HL-60 (cell line): ENCODE data around the gene XCL2.

Source experiments
- POLR2AphosphoS5 ChIP-seq: IDR thresholded peaks from 2 replicates; pipeline ENCODE4 v1.6.1; 2012; ENCODE audit warnings: low read depth
- SPI1 ChIP-seq: IDR thresholded peaks from 2 replicates; pipeline ENCODE4 v1.6.1; 2012; ENCODE audit warnings: low read depth, mild to moderate bottlenecking, borderline replicate concordance
- TF ChIP-seq, protein P1 (sequence below): IDR thresholded peaks from one replicate; pipeline ENCODE4 v1.5.1; 2011; ENCODE audit warnings: low read length, control low read depth, inconsistent platforms; ENCODE audit not compliant: insufficient read depth
- TF ChIP-seq, protein P2 (sequence below): IDR thresholded peaks from 2 replicates; pipeline ENCODE4 v1.6.1; 2012; ENCODE audit warnings: low read depth; ENCODE audit not compliant: insufficient replicate concordance

DNA sequence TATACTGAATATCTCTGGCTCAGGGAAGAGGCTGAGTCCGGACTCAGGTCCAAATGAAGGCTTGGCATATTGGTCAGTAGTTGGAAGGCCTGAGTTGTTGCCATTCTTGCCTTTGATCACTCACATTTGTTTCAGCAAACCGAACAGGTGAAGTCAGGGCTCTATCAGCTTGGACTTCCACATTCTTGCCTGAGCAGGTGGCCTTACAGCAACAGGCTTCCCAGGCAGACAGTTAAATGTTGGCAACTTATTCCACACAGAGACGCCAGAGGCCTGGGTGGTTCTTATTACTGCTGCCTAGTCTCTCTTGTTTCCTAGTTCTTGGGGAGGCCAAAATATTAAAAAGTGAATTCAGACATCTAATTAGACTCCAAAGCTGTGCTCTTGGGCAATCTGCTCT is 36.6 kb downstream of the XCL2 start:
- TF ChIP-seq, protein P1, sequence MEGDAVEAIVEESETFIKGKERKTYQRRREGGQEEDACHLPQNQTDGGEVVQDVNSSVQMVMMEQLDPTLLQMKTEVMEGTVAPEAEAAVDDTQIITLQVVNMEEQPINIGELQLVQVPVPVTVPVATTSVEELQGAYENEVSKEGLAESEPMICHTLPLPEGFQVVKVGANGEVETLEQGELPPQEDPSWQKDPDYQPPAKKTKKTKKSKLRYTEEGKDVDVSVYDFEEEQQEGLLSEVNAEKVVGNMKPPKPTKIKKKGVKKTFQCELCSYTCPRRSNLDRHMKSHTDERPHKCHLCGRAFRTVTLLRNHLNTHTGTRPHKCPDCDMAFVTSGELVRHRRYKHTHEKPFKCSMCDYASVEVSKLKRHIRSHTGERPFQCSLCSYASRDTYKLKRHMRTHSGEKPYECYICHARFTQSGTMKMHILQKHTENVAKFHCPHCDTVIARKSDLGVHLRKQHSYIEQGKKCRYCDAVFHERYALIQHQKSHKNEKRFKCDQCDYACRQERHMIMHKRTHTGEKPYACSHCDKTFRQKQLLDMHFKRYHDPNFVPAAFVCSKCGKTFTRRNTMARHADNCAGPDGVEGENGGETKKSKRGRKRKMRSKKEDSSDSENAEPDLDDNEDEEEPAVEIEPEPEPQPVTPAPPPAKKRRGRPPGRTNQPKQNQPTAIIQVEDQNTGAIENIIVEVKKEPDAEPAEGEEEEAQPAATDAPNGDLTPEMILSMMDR: no peak
- TF ChIP-seq, protein P2, sequence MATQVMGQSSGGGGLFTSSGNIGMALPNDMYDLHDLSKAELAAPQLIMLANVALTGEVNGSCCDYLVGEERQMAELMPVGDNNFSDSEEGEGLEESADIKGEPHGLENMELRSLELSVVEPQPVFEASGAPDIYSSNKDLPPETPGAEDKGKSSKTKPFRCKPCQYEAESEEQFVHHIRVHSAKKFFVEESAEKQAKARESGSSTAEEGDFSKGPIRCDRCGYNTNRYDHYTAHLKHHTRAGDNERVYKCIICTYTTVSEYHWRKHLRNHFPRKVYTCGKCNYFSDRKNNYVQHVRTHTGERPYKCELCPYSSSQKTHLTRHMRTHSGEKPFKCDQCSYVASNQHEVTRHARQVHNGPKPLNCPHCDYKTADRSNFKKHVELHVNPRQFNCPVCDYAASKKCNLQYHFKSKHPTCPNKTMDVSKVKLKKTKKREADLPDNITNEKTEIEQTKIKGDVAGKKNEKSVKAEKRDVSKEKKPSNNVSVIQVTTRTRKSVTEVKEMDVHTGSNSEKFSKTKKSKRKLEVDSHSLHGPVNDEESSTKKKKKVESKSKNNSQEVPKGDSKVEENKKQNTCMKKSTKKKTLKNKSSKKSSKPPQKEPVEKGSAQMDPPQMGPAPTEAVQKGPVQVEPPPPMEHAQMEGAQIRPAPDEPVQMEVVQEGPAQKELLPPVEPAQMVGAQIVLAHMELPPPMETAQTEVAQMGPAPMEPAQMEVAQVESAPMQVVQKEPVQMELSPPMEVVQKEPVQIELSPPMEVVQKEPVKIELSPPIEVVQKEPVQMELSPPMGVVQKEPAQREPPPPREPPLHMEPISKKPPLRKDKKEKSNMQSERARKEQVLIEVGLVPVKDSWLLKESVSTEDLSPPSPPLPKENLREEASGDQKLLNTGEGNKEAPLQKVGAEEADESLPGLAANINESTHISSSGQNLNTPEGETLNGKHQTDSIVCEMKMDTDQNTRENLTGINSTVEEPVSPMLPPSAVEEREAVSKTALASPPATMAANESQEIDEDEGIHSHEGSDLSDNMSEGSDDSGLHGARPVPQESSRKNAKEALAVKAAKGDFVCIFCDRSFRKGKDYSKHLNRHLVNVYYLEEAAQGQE: no peak
- TF ChIP-seq POLR2AphosphoS5 (no peak), SPI1 (no peak; the same call in 1 of the 2 replicates)
